H1 (cell line): ENCODE data around the gene RIOK3. TPM values are rescaled to one million over a fixed set of nuclear protein-coding genes. Genes with fewer than 3 reads are reported as not detected.

Source experiments
- CTCF ChIA-PET: fragments of 300-600 bp; sonication (Branson Sonifier 250); formaldehyde crosslinking; loops from one replicate; lab custom pipeline; 2021; ENCODE audit not compliant: partially characterized antibody; lab: Charles Lee
- POLR2A ChIA-PET: fragments of 300-600 bp; sonication (Branson Sonifier 250); formaldehyde crosslinking; loops from one replicate; lab custom pipeline; 2021; ENCODE audit warnings: inconsistent platforms; ENCODE audit not compliant: partially characterized antibody; lab: Charles Lee
- DNase-seq, 2 experiments: peaks; one replicate each; pipeline versions ENCODE4 v3.0.0 to v3.0.0-alpha.2; 2010 to 2022; ENCODE audit warnings: low spot score in 2 of 2, low read depth in 1 of 2, mixed read lengths in 1 of 2
- FAIRE-seq: peaks from 2 replicates; lab custom pipeline; 2011; peaks lifted over from hg19 to GRCh38; lab: Jason Lieb, UNC
- H2AFZ ChIP-seq: 2 replicates; pipeline ENCODE4 v1.8.1; 2012; ENCODE audit warnings: low read length, inconsistent platforms
- H2AK5ac ChIP-seq: 2 replicates; pipeline ENCODE4 v1.6.1; 2013; ENCODE audit warnings: low read depth, low read length
- H2BK120ac ChIP-seq: replicated peaks from 2 replicates; pipeline ENCODE3; 2013; ENCODE audit warnings: low read depth, low read length, inconsistent platforms
- H2BK12ac ChIP-seq: 2 replicates; pipeline ENCODE4 v1.6.1; 2013; ENCODE audit warnings: low read depth, low read length
- H2BK15ac ChIP-seq: 2 replicates; pipeline ENCODE4 v1.6.1; 2013; ENCODE audit warnings: low read length
- H2BK20ac ChIP-seq: 2 replicates; pipeline ENCODE4 v1.6.1; 2013; ENCODE audit warnings: low read length
- H2BK5ac ChIP-seq: 2 replicates; pipeline ENCODE4 v1.6.1; 2013; ENCODE audit warnings: low read depth, low read length
- H3K14ac ChIP-seq: 2 replicates; pipeline ENCODE4 v1.6.1; 2013; ENCODE audit warnings: inconsistent platforms; ENCODE audit not compliant: insufficient read length
- H3K18ac ChIP-seq: 2 replicates; pipeline ENCODE4 v1.6.1; 2013; ENCODE audit warnings: low read length; ENCODE audit errors: extremely low read depth
- H3K23ac ChIP-seq: 2 replicates; pipeline ENCODE4 v1.6.1; 2013; ENCODE audit warnings: inconsistent platforms; ENCODE audit not compliant: insufficient read length
- H3K23me2 ChIP-seq: 2 replicates; pipeline ENCODE4 v1.6.1; 2013; ENCODE audit warnings: low read depth, low read length
- H3K27ac ChIP-seq: 2 replicates; pipeline ENCODE4 v1.6.1; 2011; ENCODE audit warnings: low read depth, low read length, inconsistent platforms
- H3K27me3 ChIP-seq, 4 experiments: replicated peaks in 1 of 4; 1 replicate in 1 of 4; 2 replicates in 3 of 4; pipeline versions ENCODE4 v1.6.1 to v1.8.1; 2011 to 2013; ENCODE audit warnings: low read length in 3 of 4, mild to moderate bottlenecking in 3 of 4, inconsistent platforms in 2 of 4, mixed read lengths in 2 of 4, moderate library complexity in 1 of 4; ENCODE audit not compliant: control insufficient read depth in 3 of 4, insufficient read depth in 3 of 4; ENCODE audit errors: extremely low read depth in 1 of 4
- H3K36me3 ChIP-seq, 4 experiments: 2 replicates each; pipeline versions ENCODE4 v1.6.1 to v1.8.1; 2011 to 2013; ENCODE audit warnings: mild to moderate bottlenecking in 4 of 4, low read length in 3 of 4, moderate library complexity in 2 of 4, control low read depth in 1 of 4, inconsistent platforms in 1 of 4; ENCODE audit not compliant: insufficient read depth in 4 of 4, control insufficient read depth in 2 of 4
- H3K4ac ChIP-seq: replicated peaks from 2 replicates; pipeline ENCODE3; 2013; ENCODE audit warnings: low read length, low read depth, mixed read lengths, inconsistent platforms; ENCODE audit not compliant: insufficient read length
- H3K4me1 ChIP-seq, 4 experiments: replicated peaks in 1 of 4; 1 replicate in 1 of 4; 2 replicates in 3 of 4; pipeline versions ENCODE4 v1.6.1 to v1.8.1; 2011 to 2013; ENCODE audit warnings: low read length in 3 of 4, inconsistent platforms in 2 of 4, mixed read lengths in 1 of 4; ENCODE audit not compliant: insufficient read depth in 4 of 4, control insufficient read depth in 3 of 4
- H3K4me2 ChIP-seq, 2 experiments: 2 replicates each; pipeline versions ENCODE4 v1.6.1 to v1.8.1; 2011 to 2013; ENCODE audit warnings: low read depth in 2 of 2, low read length in 2 of 2, control low read depth in 1 of 2, inconsistent platforms in 1 of 2, mild to moderate bottlenecking in 1 of 2; ENCODE audit not compliant: insufficient read depth in 1 of 2
- H3K4me3 ChIP-seq, 4 experiments: fragments of 200-600, 300-600 bp in 1 of 4; sonication (generic), shearing (Covaris generic), sonication (Bioruptor Twin) in 1 of 4; 2 replicates each; pipeline versions ENCODE4 v1.5.1 to v1.8.1; 2011 to 2016; ENCODE audit warnings: low read length in 4 of 4, low read depth in 3 of 4, control low read depth in 2 of 4, inconsistent platforms in 2 of 4, mild to moderate bottlenecking in 2 of 4, mixed read lengths in 1 of 4, moderate library complexity in 1 of 4; ENCODE audit not compliant: insufficient read depth in 2 of 4; ENCODE audit errors: extremely low read depth in 1 of 4
- H3K56ac ChIP-seq: replicated peaks from 2 replicates; pipeline ENCODE3; 2013; ENCODE audit warnings: low read depth, mild to moderate bottlenecking, mixed read lengths, low read length, inconsistent platforms; ENCODE audit not compliant: insufficient read length
- H3K79me1 ChIP-seq: 2 replicates; pipeline ENCODE4 v1.6.1; 2013; ENCODE audit warnings: low read depth, low read length, control low read depth
- H3K79me2 ChIP-seq, 2 experiments: 2 replicates each; pipeline versions ENCODE4 v1.6.1 to v1.8.1; 2012 to 2013; ENCODE audit warnings: low read length in 2 of 2, mild to moderate bottlenecking in 2 of 2, inconsistent platforms in 1 of 2; ENCODE audit not compliant: insufficient read depth in 2 of 2, control insufficient read depth in 1 of 2
- H3K9ac ChIP-seq, 4 experiments: replicated peaks in 1 of 4; 1 replicate in 1 of 4; 2 replicates in 3 of 4; pipeline versions ENCODE4 v1.6.1 to v1.8.1; 2011 to 2013; ENCODE audit warnings: low read depth in 3 of 4, low read length in 3 of 4, control low read depth in 2 of 4, mild to moderate bottlenecking in 2 of 4, moderate library complexity in 2 of 4, inconsistent platforms in 1 of 4; ENCODE audit errors: extremely low read depth in 1 of 4
- H3K9me3 ChIP-seq, 2 experiments: 2 replicates each; pipeline versions ENCODE4 v1.6.1 to v1.8.1; 2012 to 2013; ENCODE audit warnings: mild to moderate bottlenecking in 2 of 2, moderate library complexity in 2 of 2, control low read depth in 1 of 2, inconsistent platforms in 1 of 2, low read depth in 1 of 2, low read length in 1 of 2, mixed read lengths in 1 of 2; ENCODE audit not compliant: insufficient read depth in 2 of 2
- H4K20me1 ChIP-seq, 2 experiments: replicated peaks in 1 of 2; 2 replicates each; pipeline versions ENCODE3 to v1.8.1; 2011 to 2013; ENCODE audit warnings: inconsistent platforms in 2 of 2, low read length in 2 of 2, mild to moderate bottlenecking in 1 of 2; ENCODE audit not compliant: insufficient read depth in 2 of 2, control insufficient read depth in 1 of 2
- H4K5ac ChIP-seq: 2 replicates; pipeline ENCODE4 v1.6.1; 2013; ENCODE audit warnings: low read length, low read depth, mixed read lengths, inconsistent platforms; ENCODE audit not compliant: insufficient read length
- H4K8ac ChIP-seq: 2 replicates; pipeline ENCODE4 v1.8.0; 2013; ENCODE audit warnings: mild to moderate bottlenecking, moderate library complexity, low read length, inconsistent platforms; ENCODE audit not compliant: insufficient read depth; ENCODE audit errors: extremely low read depth
- H4K91ac ChIP-seq: replicated peaks from 2 replicates; pipeline ENCODE3; 2013; ENCODE audit warnings: low read length, mixed read lengths, inconsistent platforms; ENCODE audit not compliant: insufficient read length
- NRF1 ChIP-seq: IDR thresholded peaks from 2 replicates; pipeline ENCODE4 v1.6.1; 2011; ENCODE audit warnings: mild to moderate bottlenecking, low read depth, low read length, improper control_type of control experiment
- SP1 ChIP-seq: IDR thresholded peaks from 2 replicates; pipeline ENCODE4 v1.6.1; 2011; ENCODE audit warnings: low read depth, low read length
- WGBS, 2 experiments: shearing (Covaris generic) in 1 of 2; methylation state at CpG; one replicate each; pipeline versions ENCODE4 v1.1.6 to v1.1.7; 2013 to 2015; ENCODE audit warnings: low lambda C conversion rate in 2 of 2, mixed read lengths in 2 of 2, inconsistent platforms in 1 of 2, low coverage in 1 of 2, missing lambda C conversion rate in 1 of 2; ENCODE audit not compliant: insufficient replicate concordance in 2 of 2, insufficient coverage in 1 of 2, insufficient read length in 1 of 2; ENCODE audit errors: extremely low coverage in 1 of 2, missing lambda C conversion rate in 1 of 2; 5-methylcytosine and 5-hydroxymethylcytosine counted together
- polyA plus RNA-seq, 7 experiments: library from polyadenylated mRNA; depleted of rRNA in 3 of 7; stranded (reverse) in 5 of 7; unstranded in 2 of 7; fragments of >200 nt in 5 of 7; fragments of 200-250 nt in 2 of 7; gene quantifications; 1 replicate in 5 of 7; 2 replicates in 1 of 7; 4 replicates in 1 of 7; pipeline versions ENCODE4 v1.2.1 to v1.2.3, GENCODE V29; 2011 to 2013; ENCODE audit warnings: missing spikeins in 2 of 7, mixed read lengths in 2 of 7
- total RNA-seq: library from RNA; stranded (reverse); fragmentation: NEBNext Ultra II Directional; extraction: Animal tissue kit (Norgen Biotek cat#: 25700); gene quantifications from 2 replicates; pipeline ENCODE4 v1.2.1, GENCODE V29; 2021

The RIOK3 gene
- total and polyA plus RNA-seq, 2 of the 8 experiments (the other 6 are each of a cell fraction or from before 2014, with no cell fraction given): 7.5 to 24.3 TPM

DNA sequence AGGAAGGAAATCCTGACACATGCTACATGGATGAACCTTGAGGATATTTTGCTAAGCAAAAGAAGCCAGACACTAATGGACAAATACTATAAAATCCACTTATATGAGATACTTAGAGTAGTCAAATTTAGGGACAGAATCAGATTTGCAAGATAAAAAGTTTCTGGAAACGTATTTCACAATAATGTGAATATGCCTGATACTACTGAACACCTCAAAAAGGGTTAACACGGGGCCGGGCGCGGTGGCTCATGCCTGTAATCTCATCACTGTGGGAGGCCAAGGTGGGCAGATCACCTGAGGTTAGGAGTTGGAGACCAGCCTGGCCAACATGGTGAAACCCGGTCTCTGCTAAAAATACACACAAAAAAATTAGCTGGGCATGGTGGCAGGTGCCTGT, 48.5 kb downstream of the RIOK3 start:
- H4K8ac ChIP-seq: no peak overlapping the region
- no peaks in the 10 kb centered on the region; the same call in 1 of the 2 replicates for H3K79me1 ChIP-seq
- H3K36me3 ChIP-seq: peaks cover 0 to 3% (median 0%) of the 10 kb centered on the region in 4 experiments; a peak in 1 of 8 replicates
- 95% methylated on average over 6 of the region's 6 CpGs; no CpG with 5 or more reads in 1 of the 2 experiments for WGBS, 2 experiments
- DNase-seq: no peak
- peaks cover 0 to 5% of the 10 kb centered on the region in 2 experiments; a peak in 1 of 4 replicates for H3K79me2 ChIP-seq
- H3K18ac ChIP-seq: no peak overlapping the region
- peaks cover 2 to 6% (median 4%) of the 10 kb centered on the region in 4 experiments; a peak in 5 of 7 replicates for H3K4me1 ChIP-seq
- no peak overlapping the region for H2AK5ac ChIP-seq
- no peak overlapping the region; a peak in 1 of 4 replicates for H3K4me2 ChIP-seq
- no peak overlapping the region for H3K23ac ChIP-seq
- H3K14ac ChIP-seq: no peak overlapping the region
- H3K4me3 ChIP-seq: no peak overlapping the region
- peaks cover 0 to 13% (median 5%) of the 10 kb centered on the region in 4 experiments; a peak in 5 of 7 replicates for H3K27me3 ChIP-seq
- no peak overlapping the region for H4K91ac ChIP-seq
- no peak overlapping the region for H2BK120ac ChIP-seq
- H4K5ac ChIP-seq: no peak overlapping the region
- H4K20me1 ChIP-seq: peaks cover 5% of the 10 kb centered on the region in 2 experiments
- CTCF ChIA-PET: no interaction called here
- FAIRE-seq: no peak
- POLR2A ChIA-PET: interaction anchor here (0.7 kb wide), 1 partner anchor 121 kb away, joined by 3 read pairs; no protein-coding TSS in a partner anchor
- no peak overlapping the region for H3K27ac ChIP-seq
- no peaks in the 10 kb centered on the region for H3K9me3 ChIP-seq
- no peak overlapping the region for H3K4ac ChIP-seq
- H3K23me2 ChIP-seq: peaks cover 7% of the 10 kb centered on the region; the same call in 1 of the 2 replicates
- H2BK15ac ChIP-seq: no peak overlapping the region
- no peak overlapping the region for H3K56ac ChIP-seq
- no peak overlapping the region for H2AFZ ChIP-seq
- H2BK20ac ChIP-seq: no peak overlapping the region
- H2BK12ac ChIP-seq: no peak overlapping the region
- H2BK5ac ChIP-seq: no peak overlapping the region
- no peak overlapping the region for H3K9ac ChIP-seq
- TF ChIP-seq NRF1: no peak
- TF ChIP-seq SP1: no peak
